HG03159 (cell line): ENCODE data around the gene MYO15B.
"Not testable (repeated sequence)": the region's sequence is repeated elsewhere in the genome, so short reads cannot be mapped to it uniquely, and the experiment has no call there.

Source experiments
- ATAC-seq: cut with Tn5 transposase; IDR thresholded peaks from one replicate; pipeline ENCODE4 v1.9.1; 2021; ENCODE audit warnings: mild to moderate bottlenecking, moderate library complexity; ENCODE audit not compliant: unreplicated experiment

MYO15B gene

GRCh38 chr17:75575197-75575596 is 12.4 kb upstream of the MYO15B start:
- ATAC-seq = no peak

- no peak for ATAC-seq
Measured at GRCh38 chr17:75575728-75576127, 11.9 kb upstream of the MYO15B start.

- ATAC-seq = no peak
Measured at GRCh38 chr17:75576661-75577060, 10.9 kb upstream of the MYO15B start.

GRCh38 chr17:75581121-75581725 is 6.4 kb upstream of the MYO15B start:
- not testable (repeated sequence) for ATAC-seq

GRCh38 chr17:75583197-75583596 is 4.4 kb upstream of the MYO15B start:
- ATAC-seq = not testable (repeated sequence)

- no peak for ATAC-seq
Measured at GRCh38 chr17:75584849-75585175, 2.8 kb upstream of the MYO15B start.

GRCh38 chr17:75588596-75589011 is 1.0 kb downstream of the MYO15B start:
- ATAC-seq = peak; percentile 17

GRCh38 chr17:75589012-75589918 is 1.7 kb downstream of the MYO15B start:
- peak; percentile 60 for ATAC-seq

- no peak for ATAC-seq
Measured at GRCh38 chr17:75589919-75590303, 2.3 kb downstream of the MYO15B start.

GRCh38 chr17:75590314-75590761 is 2.7 kb downstream of the MYO15B start:
- no peak for ATAC-seq

- ATAC-seq = no peak
Measured at GRCh38 chr17:75590849-75591721, 3.5 kb downstream of the MYO15B start.

GRCh38 chr17:75591722-75592302 is 4.2 kb downstream of the MYO15B start:
- no peak for ATAC-seq

GRCh38 chr17:75592348-75593020 is 4.9 kb downstream of the MYO15B start:
- ATAC-seq = no peak

GRCh38 chr17:75593430-75593829 is 5.8 kb downstream of the MYO15B start:
- not testable (repeated sequence) for ATAC-seq

GRCh38 chr17:75594499-75595283 is 7.1 kb downstream of the MYO15B start:
- ATAC-seq = no peak

- no peak for ATAC-seq
Measured at GRCh38 chr17:75595284-75595919, 7.8 kb downstream of the MYO15B start.

- no peak for ATAC-seq
Measured at GRCh38 chr17:75595920-75596313, 8.3 kb downstream of the MYO15B start.

GRCh38 chr17:75596320-75597087 is 8.9 kb downstream of the MYO15B start:
- ATAC-seq = no peak
